Transverse colon (tissue), 4 donors: Measurements from ENCODE around the gene DNAJB6.

ENCODE experiments used
- EP300 ChIP-seq: sonication (generic); formaldehyde crosslinking; IDR thresholded peaks from one replicate; pipeline ENCODE4 v1.6.1; 2017; ENCODE audit warnings: antibody characterized with exemption, low read depth
- POLR2A ChIP-seq: fragments of 450-650 bp; IDR thresholded peaks from one replicate; pipeline ENCODE4 v1.6.1; 2016; ENCODE audit warnings: antibody characterized with exemption, mild to moderate bottlenecking, moderate library complexity
- POLR2AphosphoS5 ChIP-seq, 3 donors: sonication (generic); formaldehyde crosslinking; IDR thresholded peaks; one replicate each; pipeline ENCODE4 v1.6.1; 2016; ENCODE audit warnings: antibody characterized with exemption in 3 of 3
- TF ChIP-seq, protein P1 (sequence below), 5 experiments: fragments of 200-600 bp in 3 of 5; fragments of 450-650 bp in 2 of 5; sonication (generic) in 3 of 5; IDR thresholded peaks; 1 replicate in 2 of 5; 2 replicates in 3 of 5; pipeline ENCODE4 v1.5.1; 2016 to 2017; ENCODE audit warnings: antibody characterized with exemption in 5 of 5, inconsistent platforms in 3 of 5, mild to moderate bottlenecking in 2 of 5, moderate library complexity in 1 of 5

DNA sequence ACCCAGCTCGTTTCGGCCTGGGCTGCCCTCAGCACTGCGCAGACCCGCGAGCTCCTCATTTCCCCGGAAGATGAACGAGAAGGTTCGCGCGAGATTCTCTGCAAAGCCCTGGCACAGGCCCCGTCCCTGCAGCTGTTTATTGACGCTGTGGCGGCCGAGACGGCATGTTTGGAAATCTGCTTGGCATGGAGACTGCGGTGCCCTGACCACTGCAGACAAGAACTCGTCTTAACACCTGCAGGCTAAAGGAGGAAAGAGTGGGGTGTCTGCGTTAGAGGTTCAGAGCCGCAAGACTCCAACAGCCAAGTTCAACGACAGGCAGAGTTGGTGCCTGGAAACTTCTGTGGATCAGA, 125.6 kb downstream of the DNAJB6 start:
- TF ChIP-seq, protein P1, sequence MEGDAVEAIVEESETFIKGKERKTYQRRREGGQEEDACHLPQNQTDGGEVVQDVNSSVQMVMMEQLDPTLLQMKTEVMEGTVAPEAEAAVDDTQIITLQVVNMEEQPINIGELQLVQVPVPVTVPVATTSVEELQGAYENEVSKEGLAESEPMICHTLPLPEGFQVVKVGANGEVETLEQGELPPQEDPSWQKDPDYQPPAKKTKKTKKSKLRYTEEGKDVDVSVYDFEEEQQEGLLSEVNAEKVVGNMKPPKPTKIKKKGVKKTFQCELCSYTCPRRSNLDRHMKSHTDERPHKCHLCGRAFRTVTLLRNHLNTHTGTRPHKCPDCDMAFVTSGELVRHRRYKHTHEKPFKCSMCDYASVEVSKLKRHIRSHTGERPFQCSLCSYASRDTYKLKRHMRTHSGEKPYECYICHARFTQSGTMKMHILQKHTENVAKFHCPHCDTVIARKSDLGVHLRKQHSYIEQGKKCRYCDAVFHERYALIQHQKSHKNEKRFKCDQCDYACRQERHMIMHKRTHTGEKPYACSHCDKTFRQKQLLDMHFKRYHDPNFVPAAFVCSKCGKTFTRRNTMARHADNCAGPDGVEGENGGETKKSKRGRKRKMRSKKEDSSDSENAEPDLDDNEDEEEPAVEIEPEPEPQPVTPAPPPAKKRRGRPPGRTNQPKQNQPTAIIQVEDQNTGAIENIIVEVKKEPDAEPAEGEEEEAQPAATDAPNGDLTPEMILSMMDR (IDR thresholded peaks at IDR 0.05), result no peak
- TF ChIP-seq POLR2AphosphoS5 (IDR thresholded peaks at IDR 0.05) (no peak), EP300 (no peak), POLR2A (no peak)
